Gastroesophageal sphincter (tissue), 4 donors: Measurements from ENCODE around the gene SPRN. TPM values are rescaled to one million over a fixed set of nuclear protein-coding genes. Genes with fewer than 3 reads are reported as not detected.

Source experiments
- ATAC-seq: fragments of 150-250 bp; one replicate; pipeline ENCODE4 v1.9.1; 2016; ENCODE audit warnings: mild to moderate bottlenecking, moderate library complexity
- H3K27ac ChIP-seq, 4 donors: fragments of 200-600 bp; sonication (generic) in 3 of 4; 1 replicate in 3 of 4; 2 replicates in 1 of 4; pipeline ENCODE4 v1.5.1; 2016 to 2019
- H3K27me3 ChIP-seq: fragments of 200-600 bp; sonication (generic); one replicate; pipeline ENCODE4 v1.5.1; 2019
- H3K36me3 ChIP-seq, 2 donors: fragments of 200-600 bp; sonication (generic); one replicate each; pipeline ENCODE4 v1.5.1; 2019; ENCODE audit warnings: control low read depth in 1 of 2
- H3K4me1 ChIP-seq, 3 donors: fragments of 200-600 bp; sonication (generic); 1 replicate in 2 of 3; 2 replicates in 1 of 3; pipeline ENCODE4 v1.5.1; 2016 to 2019; ENCODE audit warnings: control low read depth in 2 of 3
- H3K4me3 ChIP-seq, 2 donors: fragments of 200-600 bp; sonication (generic); one replicate each; pipeline ENCODE4 v1.5.1; 2019; ENCODE audit warnings: mild to moderate bottlenecking in 1 of 2, moderate library complexity in 1 of 2
- H3K9me3 ChIP-seq, 3 donors: fragments of 200-600 bp; sonication (generic); one replicate each; pipeline ENCODE4 v1.5.1; 2017 to 2019; ENCODE audit warnings: control low read depth in 2 of 3
- EP300 ChIP-seq: sonication (generic); formaldehyde crosslinking; IDR thresholded peaks from one replicate; pipeline ENCODE4 v1.6.1; 2017; ENCODE audit warnings: antibody characterized with exemption, mild to moderate bottlenecking
- POLR2A ChIP-seq, 2 donors: fragments of 450-650 bp; IDR thresholded peaks; one replicate each; pipeline ENCODE4 v1.6.1; 2017; ENCODE audit warnings: antibody characterized with exemption in 2 of 2, mild to moderate bottlenecking in 2 of 2, moderate library complexity in 1 of 2
- POLR2AphosphoS5 ChIP-seq: sonication (generic); formaldehyde crosslinking; IDR thresholded peaks from one replicate; pipeline ENCODE4 v1.6.1; 2017; ENCODE audit warnings: antibody characterized with exemption
- WGBS, 2 donors: methylation state at CpG; one replicate each; pipeline ENCODE4 v1.1.5; 2018; ENCODE audit warnings: low coverage in 1 of 2; 5-methylcytosine and 5-hydroxymethylcytosine counted together
- total RNA-seq, 4 donors: library from RNA; depleted of rRNA; stranded (reverse); fragments of >200 nt; gene quantifications; one replicate each; pipeline ENCODE4 v1.1.0, GENCODE V29; 2016
- TF ChIP-seq, protein P1 (sequence below), 4 experiments: fragments of 200-600 bp in 2 of 4; fragments of 450-650 bp in 2 of 4; sonication (generic) in 1 of 4; IDR thresholded peaks; one replicate each; pipeline ENCODE4 v1.5.1; 2017 to 2019; ENCODE audit warnings: antibody characterized with exemption in 4 of 4, mild to moderate bottlenecking in 2 of 4, moderate library complexity in 2 of 4

SPRN gene
- total RNA-seq, 4 donors from 2014 or later = 0.12 to 0.35 TPM; not detected in 2

DNA sequence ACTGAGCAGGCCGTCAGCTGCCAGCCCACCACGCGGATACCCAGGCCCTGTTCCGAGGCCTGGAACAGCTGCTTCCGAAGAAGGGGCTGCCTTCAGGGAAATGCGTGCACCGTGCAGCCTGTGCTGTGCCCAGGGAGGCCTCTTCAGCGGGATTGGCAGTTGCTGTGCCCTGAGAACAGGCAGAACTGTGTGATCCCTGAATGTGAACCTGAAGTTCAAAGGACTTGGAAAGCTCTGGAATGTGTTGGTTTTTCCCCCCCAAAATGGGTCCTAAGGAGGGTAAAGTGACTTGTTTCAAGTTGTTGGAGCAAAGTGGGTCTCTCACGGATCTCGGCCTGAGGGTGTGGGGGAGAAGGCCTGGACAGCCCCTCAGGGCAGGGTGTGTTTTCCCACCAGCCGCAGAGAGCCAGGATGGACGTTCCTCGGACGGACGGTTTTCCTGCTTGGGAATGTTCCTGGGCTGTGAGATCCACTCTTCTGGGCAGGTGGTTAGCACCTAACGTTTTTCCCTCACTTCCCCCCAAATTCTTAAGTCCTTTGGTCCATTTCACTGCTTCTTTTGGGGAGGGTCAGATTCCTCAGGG lies 2.1 kb downstream of the SPRN start:
- Histone ChIP-seq H3K9me3 (no peaks in the 10 kb centered on the region), H3K4me3 (no peak overlapping the region), H3K27ac (no peak overlapping the region), H3K27me3 (peaks cover 29% of the 10 kb centered on the region), H3K4me1 (peaks cover 0 to 10% (median 0%) of the 10 kb centered on the region in 3 donors), H3K36me3 (peaks cover 0 to 37% of the 10 kb centered on the region in 2 donors)
- ATAC-seq = no peak
- TF ChIP-seq EP300 (no peak), POLR2A (IDR thresholded peaks at IDR 0.05) (no peak), POLR2AphosphoS5 (no peak)
- TF ChIP-seq, protein P1, sequence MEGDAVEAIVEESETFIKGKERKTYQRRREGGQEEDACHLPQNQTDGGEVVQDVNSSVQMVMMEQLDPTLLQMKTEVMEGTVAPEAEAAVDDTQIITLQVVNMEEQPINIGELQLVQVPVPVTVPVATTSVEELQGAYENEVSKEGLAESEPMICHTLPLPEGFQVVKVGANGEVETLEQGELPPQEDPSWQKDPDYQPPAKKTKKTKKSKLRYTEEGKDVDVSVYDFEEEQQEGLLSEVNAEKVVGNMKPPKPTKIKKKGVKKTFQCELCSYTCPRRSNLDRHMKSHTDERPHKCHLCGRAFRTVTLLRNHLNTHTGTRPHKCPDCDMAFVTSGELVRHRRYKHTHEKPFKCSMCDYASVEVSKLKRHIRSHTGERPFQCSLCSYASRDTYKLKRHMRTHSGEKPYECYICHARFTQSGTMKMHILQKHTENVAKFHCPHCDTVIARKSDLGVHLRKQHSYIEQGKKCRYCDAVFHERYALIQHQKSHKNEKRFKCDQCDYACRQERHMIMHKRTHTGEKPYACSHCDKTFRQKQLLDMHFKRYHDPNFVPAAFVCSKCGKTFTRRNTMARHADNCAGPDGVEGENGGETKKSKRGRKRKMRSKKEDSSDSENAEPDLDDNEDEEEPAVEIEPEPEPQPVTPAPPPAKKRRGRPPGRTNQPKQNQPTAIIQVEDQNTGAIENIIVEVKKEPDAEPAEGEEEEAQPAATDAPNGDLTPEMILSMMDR (IDR thresholded peaks at IDR 0.05) = no peak
- 87 to 90% methylated on average over 4 to 6 of the region's 16 CpGs for WGBS, 2 donors

DNA sequence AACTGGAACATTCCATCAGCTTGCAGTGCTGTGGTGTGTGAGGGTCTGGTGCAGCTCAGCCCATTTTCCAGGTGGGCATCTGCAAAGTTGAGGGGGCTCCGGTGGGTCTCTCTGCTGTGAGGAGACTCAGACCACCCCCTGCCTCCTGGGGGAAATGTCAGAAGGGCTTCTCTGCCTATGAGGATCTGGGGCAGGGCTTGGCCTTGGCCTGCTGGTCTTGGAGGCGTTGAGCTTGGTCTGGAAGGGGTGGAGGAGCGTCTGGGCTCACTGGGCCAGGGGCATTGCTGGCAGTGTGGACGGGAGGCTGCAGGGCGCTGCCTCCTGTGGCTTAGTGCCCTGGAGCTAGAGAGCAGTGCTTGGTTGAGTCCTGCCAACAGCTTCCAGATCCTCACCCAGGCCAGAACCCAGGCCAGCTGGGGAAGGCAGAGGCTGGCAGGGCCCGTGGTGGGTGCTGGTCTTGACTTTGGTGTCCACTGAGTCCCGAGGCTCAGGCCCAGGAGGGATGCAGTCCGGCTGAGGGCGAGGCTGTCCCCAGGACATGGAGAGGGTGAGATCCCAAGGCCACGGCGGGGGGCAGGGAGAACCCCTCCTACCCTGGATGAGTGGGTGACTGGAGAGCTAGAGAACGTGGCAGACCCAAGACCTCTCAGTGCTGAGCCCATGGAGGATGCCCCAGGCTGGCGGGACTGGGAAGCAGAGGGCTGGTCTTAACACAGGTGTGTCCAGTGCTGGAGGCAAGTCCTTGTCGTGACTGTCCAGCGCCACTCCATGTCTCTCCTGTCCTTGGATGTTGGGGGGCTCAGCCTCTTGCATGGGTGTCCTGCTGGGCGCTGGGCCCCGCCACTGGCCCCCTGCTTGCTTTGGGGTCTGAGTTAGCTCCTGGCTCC lies 2.8 kb downstream of the SPRN start:
- Histone ChIP-seq H3K27ac (no peak overlapping the region), H3K9me3 (no peaks in the 10 kb centered on the region), H3K4me3 (no peak overlapping the region), H3K36me3 (peaks cover 0 to 37% of the 10 kb centered on the region in 2 donors), H3K27me3 (peaks cover 29% of the 10 kb centered on the region), H3K4me1 (peaks cover 0 to 10% (median 0%) of the 10 kb centered on the region in 3 donors)
- 100% methylated on average over 1 of the region's 17 CpGs; no CpG with 5 or more reads in 1 of the 2 donors for WGBS, 2 donors
- TF ChIP-seq POLR2A (IDR thresholded peaks at IDR 0.05) (no peak), POLR2AphosphoS5 (no peak), EP300 (no peak)
- TF ChIP-seq, protein P1 (IDR thresholded peaks at IDR 0.05) = no peak
- ATAC-seq = no peak

DNA sequence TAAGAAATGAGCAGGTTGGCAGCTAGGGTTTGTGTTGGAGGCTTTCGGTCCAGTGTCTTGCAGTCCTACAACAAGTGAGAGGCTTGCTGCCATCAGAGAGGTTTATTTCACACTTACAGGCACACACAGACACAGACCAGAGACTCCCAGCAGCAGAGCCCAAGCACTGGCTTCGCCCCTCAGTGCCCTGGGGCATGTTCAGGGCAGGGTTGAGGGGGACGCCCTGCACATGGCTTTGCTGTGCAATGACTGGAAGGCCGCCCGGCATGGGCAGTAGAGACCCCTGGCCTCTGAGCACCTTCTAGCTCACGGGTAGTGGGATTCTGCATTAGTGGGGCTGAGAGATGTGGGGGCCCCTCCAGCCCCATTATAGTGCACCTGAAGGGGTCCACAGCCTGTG lies 3.8 kb downstream of the SPRN start:
- TF ChIP-seq, protein P1 (IDR thresholded peaks at IDR 0.05) = no peak
- TF ChIP-seq POLR2AphosphoS5 (no peak), POLR2A (IDR thresholded peaks at IDR 0.05) (no peak), EP300 (no peak)
- Histone ChIP-seq H3K27me3 (peaks cover 29% of the 10 kb centered on the region), H3K4me3 (no peak overlapping the region), H3K27ac (no peak overlapping the region), H3K9me3 (no peaks in the 10 kb centered on the region), H3K4me1 (peaks cover 0 to 10% (median 0%) of the 10 kb centered on the region in 3 donors), H3K36me3 (peaks cover 0 to 44% of the 10 kb centered on the region in 2 donors)
- ATAC-seq = no peak
- no CpG with 5 or more reads among the region's 6 CpGs for WGBS, 2 donors

DNA sequence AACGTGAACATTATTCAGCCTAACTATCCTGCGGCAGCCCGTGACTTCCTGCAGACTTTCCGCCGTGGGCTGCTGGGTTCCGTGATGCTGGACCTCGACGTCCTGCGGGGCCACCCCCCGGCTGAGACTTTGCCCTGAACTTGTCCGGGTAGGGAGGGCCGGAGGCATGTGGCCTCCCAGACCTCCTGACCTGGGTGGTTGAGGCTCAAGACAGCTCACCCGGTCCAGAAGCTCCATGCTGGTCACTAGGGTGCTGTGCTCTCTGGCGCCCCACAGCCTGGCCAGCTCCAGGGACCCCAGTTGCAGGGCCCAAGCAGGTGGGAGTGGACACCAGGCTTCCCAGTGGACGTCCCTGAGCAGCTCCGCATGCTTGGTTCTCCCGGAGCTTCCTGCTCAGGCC lies 4.4 kb downstream of the SPRN start:
- Histone ChIP-seq H3K4me3 (no peak overlapping the region), H3K4me1 (peaks cover 0 to 10% (median 0%) of the 10 kb centered on the region in 3 donors), H3K27me3 (peaks cover 25% of the 10 kb centered on the region), H3K9me3 (no peaks in the 10 kb centered on the region), H3K27ac (no peak overlapping the region), H3K36me3 (peaks cover 0 to 49% of the 10 kb centered on the region in 2 donors)
- TF ChIP-seq POLR2AphosphoS5 (no peak), POLR2A (IDR thresholded peaks at IDR 0.05) (no peak), EP300 (no peak)
- TF ChIP-seq, protein P1 (IDR thresholded peaks at IDR 0.05) = no peak
- ATAC-seq = no peak
- 93% methylated on average over 3 to 9 of the region's 17 CpGs for WGBS, 2 donors
